Naive B cell (primary cell): ENCODE measurements around the gene ANKRD13D. TPM values are rescaled to one million over a fixed set of nuclear protein-coding genes. Genes with fewer than 3 reads are reported as not detected.

Source experiments
- ATAC-seq, 2 donors: fragments of 150-1000 bp; cut with Tn5 transposase; 2 replicates each; pipeline ENCODE4 v1.10.0; 2021; ENCODE audit warnings: low read depth in 2 of 2, mild to moderate bottlenecking in 2 of 2, moderate library complexity in 2 of 2
- DNase-seq: peaks from one replicate; pipeline ENCODE4 v3.0.0; 2022
- H3K27ac Mint-ChIP-seq, 6 donors: one replicate each; pipeline ENCODE4 v1.8.0; 2020 to 2022; ENCODE audit warnings: mild to moderate bottlenecking in 6 of 6, mixed read lengths in 6 of 6, moderate library complexity in 5 of 6, inconsistent platforms in 2 of 6
- H3K27me3 Mint-ChIP-seq, 3 donors: one replicate each; pipeline ENCODE4 v1.8.0; 2021 to 2022; ENCODE audit warnings: mixed read lengths in 3 of 3, mild to moderate bottlenecking in 1 of 3
- H3K36me3 Mint-ChIP-seq, 2 donors: one replicate each; pipeline ENCODE4 v1.8.0; 2020 to 2022; ENCODE audit warnings: mixed read lengths in 2 of 2, inconsistent platforms in 1 of 2, mild to moderate bottlenecking in 1 of 2
- H3K4me1 Mint-ChIP-seq, 3 donors: one replicate each; pipeline ENCODE4 v1.8.0; 2020 to 2022; ENCODE audit warnings: mixed read lengths in 3 of 3, inconsistent platforms in 1 of 3, mild to moderate bottlenecking in 1 of 3, moderate library complexity in 1 of 3
- H3K4me3 Mint-ChIP-seq, 8 donors: one replicate each; pipeline ENCODE4 v1.8.0; 2020 to 2022; ENCODE audit warnings: mild to moderate bottlenecking in 8 of 8, mixed read lengths in 8 of 8, moderate library complexity in 8 of 8, inconsistent platforms in 2 of 8
- H3K9me3 Mint-ChIP-seq, 7 donors: one replicate each; pipeline ENCODE4 v1.8.0; 2020 to 2022; ENCODE audit warnings: mixed read lengths in 7 of 7, mild to moderate bottlenecking in 5 of 7, inconsistent platforms in 2 of 7, moderate library complexity in 1 of 7
- polyA plus RNA-seq, 6 donors: library from polyadenylated mRNA; unstranded; fragments of 300-500 nt; fragmentation: Illumina TruSeq; gene quantifications; one replicate each; pipeline ENCODE4 v1.2.3, GENCODE V29; 2021; ENCODE audit warnings: low read depth in 6 of 6

The ANKRD13D gene
- polyA plus RNA-seq, 6 donors from 2014 or later: 3.5 to 18.4 (median 8.4) TPM

DNA sequence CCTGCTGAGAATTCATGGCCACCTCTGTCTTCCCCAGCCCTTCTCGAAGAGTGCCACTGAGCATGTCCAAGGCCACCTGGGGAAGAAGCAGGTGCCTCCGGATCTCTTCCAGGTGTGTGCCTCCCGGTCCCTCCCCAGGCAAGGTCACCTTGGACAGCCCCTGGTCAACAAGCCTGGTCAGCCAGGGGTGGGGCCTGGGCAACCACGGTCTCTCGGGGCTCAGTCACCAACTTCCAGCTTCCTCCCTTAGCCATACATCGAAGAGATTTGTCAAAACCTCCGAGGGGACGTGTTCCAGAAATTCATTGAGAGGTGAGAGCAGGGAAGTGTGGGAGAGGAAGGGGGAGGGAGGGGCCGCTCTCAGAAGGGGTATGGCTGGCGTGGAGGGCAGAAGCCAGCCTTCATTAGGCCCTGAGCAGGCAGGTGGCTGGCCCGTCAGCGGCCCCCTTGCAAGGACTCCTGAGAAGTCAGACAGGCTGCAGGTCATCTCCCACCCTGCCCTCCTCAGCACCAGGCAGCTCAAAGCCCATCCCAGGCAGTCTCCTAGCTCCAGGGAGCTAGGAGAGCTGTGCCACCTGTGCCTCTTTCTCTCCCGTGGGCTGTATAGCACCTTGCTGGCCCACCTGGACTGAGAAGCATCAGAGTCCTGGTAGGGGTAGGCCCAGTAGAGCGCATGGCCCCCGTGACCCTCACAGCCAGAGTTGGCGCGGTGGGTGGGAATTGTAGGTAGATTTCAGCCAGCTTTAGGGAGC is 9.3 kb upstream of the ANKRD13D start:
- peak overlapping the region in 5 of 6 donors; percentile 56 to 99 (median 91) for H3K27ac Mint-ChIP-seq
- H3K27me3 Mint-ChIP-seq: no peaks in the 10 kb centered on the region
- H3K4me3 Mint-ChIP-seq: peak overlapping the region in 6 of 8 donors; percentile 3 to 99 (median 44)
- peaks cover 0 to 13% of the 10 kb centered on the region in 2 donors for H3K36me3 Mint-ChIP-seq
- no peak for DNase-seq
- no peaks in the 10 kb centered on the region for H3K9me3 Mint-ChIP-seq
- H3K4me1 Mint-ChIP-seq: peaks cover 34 to 68% (median 53%) of the 10 kb centered on the region in 3 donors
- no peak for ATAC-seq

DNA sequence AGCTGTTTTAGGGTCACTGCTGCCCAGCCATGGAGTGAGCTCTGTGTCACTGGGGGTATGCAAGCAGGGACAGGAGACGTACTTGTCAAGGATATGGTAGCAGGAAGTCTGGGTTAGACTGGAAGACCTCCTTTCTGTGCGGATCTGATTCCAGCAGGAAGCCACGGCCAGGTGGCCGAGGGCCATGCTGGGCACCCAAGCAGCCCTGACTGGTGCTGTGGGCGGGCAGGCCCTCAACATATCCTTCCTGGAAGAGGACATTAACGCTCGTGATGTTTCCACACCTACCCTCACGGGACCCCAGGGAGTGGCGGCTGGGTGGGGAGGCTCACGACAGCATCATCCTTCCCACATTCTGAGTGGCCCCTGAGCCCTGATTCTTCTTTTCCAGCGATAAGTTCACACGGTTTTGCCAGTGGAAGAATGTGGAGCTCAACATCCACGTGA is 8.7 kb upstream of the ANKRD13D start:
- H3K4me3 Mint-ChIP-seq: peak overlapping the region in 2 of 8 donors; percentile 3 to 56

DNA sequence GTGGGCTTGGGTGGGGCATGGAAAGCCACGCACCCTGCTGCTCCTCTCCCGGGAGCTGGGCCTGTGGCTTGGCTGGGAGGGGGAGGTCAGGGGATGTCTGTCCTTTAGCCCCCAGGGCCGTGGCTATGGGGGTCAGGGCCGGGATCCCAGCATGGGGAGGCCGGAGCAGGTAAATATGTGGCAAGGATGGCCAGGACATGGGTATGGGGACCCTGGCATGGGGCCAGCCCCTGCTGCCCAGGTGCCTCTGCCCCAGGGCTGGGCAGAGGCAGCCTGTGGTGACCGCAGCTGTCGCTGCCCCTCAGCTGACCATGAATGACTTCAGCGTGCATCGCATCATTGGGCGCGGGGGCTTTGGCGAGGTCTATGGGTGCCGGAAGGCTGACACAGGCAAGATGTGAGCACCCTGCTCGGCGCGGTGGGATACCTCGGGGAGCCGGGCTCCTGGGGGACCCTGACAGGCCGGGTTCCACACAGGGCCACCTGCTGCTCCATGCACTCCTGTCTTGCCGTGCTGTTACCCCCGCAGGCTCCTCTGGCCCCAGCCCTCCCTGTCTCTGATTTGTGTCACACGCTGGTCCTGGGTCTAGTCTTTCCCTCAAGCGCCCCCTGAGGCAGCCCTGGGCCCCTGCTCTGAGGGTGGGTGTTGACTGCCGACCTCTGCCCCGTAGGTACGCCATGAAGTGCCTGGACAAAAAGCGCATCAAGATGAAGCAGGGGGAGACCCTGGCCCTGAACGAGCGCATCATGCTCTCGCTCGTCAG is 8.1 kb upstream of the ANKRD13D start:
- ATAC-seq (no peak), DNase-seq (no peak)
- Mint-ChIP-seq H3K4me1 (peaks cover 26 to 56% (median 41%) of the 10 kb centered on the region in 3 donors), H3K9me3 (no peaks in the 10 kb centered on the region), H3K27me3 (no peaks in the 10 kb centered on the region), H3K4me3 (no peak overlapping the region), H3K27ac (peak overlapping the region in 4 of 6 donors; percentile 47 to 99 (median 88)), H3K36me3 (peaks cover 0 to 13% of the 10 kb centered on the region in 2 donors)

More for the DNA sequence above, 8.7 kb upstream of the ANKRD13D start:
- H3K27me3 Mint-ChIP-seq: no peaks in the 10 kb centered on the region
- ATAC-seq (no peak), DNase-seq (no peak)
- peaks cover 32 to 62% (median 47%) of the 10 kb centered on the region in 3 donors for H3K4me1 Mint-ChIP-seq
- peaks cover 0 to 13% of the 10 kb centered on the region in 2 donors for H3K36me3 Mint-ChIP-seq
- H3K9me3 Mint-ChIP-seq: no peaks in the 10 kb centered on the region
- H3K27ac Mint-ChIP-seq: peak overlapping the region in 3 of 6 donors; percentile 84 to 99 (median 91)

DNA sequence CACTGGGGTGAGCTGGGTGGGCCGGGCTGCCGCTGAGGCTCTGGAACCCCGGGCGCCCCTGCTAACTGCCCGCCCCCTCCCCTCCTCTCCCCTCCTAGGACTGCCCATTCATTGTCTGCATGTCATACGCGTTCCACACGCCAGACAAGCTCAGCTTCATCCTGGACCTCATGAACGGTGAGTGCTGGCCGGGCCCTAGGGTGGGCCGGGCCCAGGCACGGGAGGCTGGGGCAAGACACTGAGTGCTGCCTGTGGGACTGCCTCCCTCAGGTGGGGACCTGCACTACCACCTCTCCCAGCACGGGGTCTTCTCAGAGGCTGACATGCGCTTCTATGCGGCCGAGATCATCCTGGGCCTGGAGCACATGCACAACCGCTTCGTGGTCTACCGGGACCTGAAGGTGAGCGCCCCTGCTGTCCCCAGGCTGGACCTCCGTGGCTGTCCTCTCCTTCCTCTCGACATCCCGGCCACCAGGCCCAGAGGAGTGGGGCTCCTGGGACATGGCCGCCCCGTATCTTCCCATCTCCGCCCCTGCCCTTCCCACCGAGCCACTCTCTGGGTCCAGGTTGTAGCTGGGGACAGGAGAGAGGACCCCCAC is 7.5 kb upstream of the ANKRD13D start:
- Mint-ChIP-seq H3K4me3 (peak overlapping the region in 3 of 8 donors; percentile 19 to 72 (median 29)), H3K9me3 (no peaks in the 10 kb centered on the region), H3K27ac (peak overlapping the region in 2 of 6 donors; percentile 70 to 78), H3K27me3 (no peaks in the 10 kb centered on the region), H3K4me1 (peaks cover 23 to 54% (median 38%) of the 10 kb centered on the region in 3 donors), H3K36me3 (peaks cover 0 to 13% of the 10 kb centered on the region in 2 donors)
- ATAC-seq (no peak), DNase-seq (no peak)

DNA sequence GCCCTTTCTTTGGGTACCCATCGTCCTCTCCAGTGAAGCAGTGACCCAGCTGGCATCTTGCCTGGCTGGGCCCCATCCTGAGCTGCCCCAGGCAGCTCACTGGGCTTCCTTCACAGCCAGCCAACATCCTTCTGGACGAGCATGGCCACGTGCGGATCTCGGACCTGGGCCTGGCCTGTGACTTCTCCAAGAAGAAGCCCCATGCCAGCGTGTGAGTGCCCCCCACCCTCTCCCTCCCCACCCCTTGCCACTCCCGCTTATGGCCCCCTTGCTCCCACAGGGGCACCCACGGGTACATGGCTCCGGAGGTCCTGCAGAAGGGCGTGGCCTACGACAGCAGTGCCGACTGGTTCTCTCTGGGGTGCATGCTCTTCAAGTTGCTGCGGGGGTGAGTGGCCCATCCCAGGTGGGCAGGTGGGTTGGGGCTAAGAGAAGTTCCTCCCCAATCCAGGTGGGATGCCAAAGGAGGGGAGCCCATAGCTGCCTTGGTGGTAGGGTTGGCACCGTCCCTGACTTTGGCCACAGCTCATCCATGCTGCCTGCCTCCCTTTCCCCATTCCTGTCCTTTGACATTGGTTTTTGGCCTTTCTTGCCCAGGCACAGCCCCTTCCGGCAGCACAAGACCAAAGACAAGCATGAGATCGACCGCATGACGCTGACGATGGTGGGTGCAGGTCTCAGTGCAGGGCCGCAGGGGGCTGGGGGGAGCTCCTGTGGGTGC is 6.8 kb upstream of the ANKRD13D start:
- DNase-seq (no peak), ATAC-seq (no peak)
- H3K4me3 Mint-ChIP-seq: peak overlapping the region in 2 of 8 donors; percentile 25 to 72
- H3K27me3 Mint-ChIP-seq: no peaks in the 10 kb centered on the region
- peak overlapping the region in 2 of 6 donors; percentile 47 to 70 for H3K27ac Mint-ChIP-seq
- H3K36me3 Mint-ChIP-seq: peaks cover 0 to 16% of the 10 kb centered on the region in 2 donors
- peaks cover 27 to 54% (median 38%) of the 10 kb centered on the region in 3 donors for H3K4me1 Mint-ChIP-seq
- no peaks in the 10 kb centered on the region for H3K9me3 Mint-ChIP-seq

DNA sequence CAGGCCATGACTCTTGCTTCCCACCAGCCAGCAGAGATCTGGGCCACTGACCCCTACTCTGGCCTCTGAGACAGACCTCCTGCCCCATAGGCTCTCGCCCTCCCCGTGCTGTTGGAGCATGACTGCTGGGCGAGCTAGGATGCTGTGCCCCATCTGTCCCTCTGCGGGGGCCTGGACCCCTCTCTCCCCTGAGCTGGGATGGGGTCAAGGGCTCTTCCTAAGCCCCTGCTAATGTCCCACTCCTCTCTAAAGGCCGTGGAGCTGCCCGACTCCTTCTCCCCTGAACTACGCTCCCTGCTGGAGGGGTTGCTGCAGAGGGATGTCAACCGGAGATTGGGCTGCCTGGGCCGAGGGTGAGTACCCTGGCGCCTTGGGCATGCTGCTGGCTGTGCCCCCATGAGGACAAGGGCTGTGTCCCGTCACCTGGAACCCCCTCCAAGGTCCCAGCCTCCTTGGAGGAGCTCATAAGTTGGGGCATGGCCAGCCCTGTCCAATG is 6.2 kb upstream of the ANKRD13D start:
- Mint-ChIP-seq H3K9me3 (no peaks in the 10 kb centered on the region), H3K4me1 (peaks cover 28 to 54% (median 38%) of the 10 kb centered on the region in 3 donors), H3K27me3 (no peaks in the 10 kb centered on the region), H3K4me3 (no peak overlapping the region), H3K36me3 (peaks cover 0 to 20% of the 10 kb centered on the region in 2 donors), H3K27ac (peak overlapping the region in 1 of 6 donors; percentile 70)
- DNase-seq (no peak), ATAC-seq (no peak)

DNA sequence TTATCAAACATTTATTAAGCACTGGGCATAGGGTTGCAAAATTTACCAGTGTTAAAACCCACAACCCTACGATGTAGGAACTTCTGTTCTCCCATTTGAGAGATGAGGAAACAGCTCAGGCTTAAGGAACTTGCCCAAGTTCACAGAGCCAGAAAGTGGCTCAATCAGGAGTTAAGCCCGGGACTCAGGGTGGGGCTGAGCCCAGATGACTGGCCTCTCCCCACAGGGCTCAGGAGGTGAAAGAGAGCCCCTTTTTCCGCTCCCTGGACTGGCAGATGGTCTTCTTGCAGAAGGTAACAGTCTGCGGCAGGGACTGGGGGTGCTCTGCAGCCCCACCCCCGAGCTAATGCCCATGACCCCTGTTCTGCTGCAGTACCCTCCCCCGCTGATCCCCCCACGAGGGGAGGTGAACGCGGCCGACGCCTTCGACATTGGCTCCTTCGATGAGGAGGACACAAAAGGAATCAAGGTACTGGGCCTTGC is 5.6 kb upstream of the ANKRD13D start:
- peaks cover 30 to 55% (median 36%) of the 10 kb centered on the region in 3 donors for H3K4me1 Mint-ChIP-seq
- DNase-seq: no peak
- ATAC-seq: no peak
- peak overlapping the region in 2 of 6 donors; percentile 70 to 73 for H3K27ac Mint-ChIP-seq
- H3K36me3 Mint-ChIP-seq: peaks cover 0 to 20% of the 10 kb centered on the region in 2 donors
- no peaks in the 10 kb centered on the region for H3K9me3 Mint-ChIP-seq
- no peaks in the 10 kb centered on the region for H3K27me3 Mint-ChIP-seq
- H3K4me3 Mint-ChIP-seq: peak overlapping the region in 1 of 8 donors; percentile 33

DNA sequence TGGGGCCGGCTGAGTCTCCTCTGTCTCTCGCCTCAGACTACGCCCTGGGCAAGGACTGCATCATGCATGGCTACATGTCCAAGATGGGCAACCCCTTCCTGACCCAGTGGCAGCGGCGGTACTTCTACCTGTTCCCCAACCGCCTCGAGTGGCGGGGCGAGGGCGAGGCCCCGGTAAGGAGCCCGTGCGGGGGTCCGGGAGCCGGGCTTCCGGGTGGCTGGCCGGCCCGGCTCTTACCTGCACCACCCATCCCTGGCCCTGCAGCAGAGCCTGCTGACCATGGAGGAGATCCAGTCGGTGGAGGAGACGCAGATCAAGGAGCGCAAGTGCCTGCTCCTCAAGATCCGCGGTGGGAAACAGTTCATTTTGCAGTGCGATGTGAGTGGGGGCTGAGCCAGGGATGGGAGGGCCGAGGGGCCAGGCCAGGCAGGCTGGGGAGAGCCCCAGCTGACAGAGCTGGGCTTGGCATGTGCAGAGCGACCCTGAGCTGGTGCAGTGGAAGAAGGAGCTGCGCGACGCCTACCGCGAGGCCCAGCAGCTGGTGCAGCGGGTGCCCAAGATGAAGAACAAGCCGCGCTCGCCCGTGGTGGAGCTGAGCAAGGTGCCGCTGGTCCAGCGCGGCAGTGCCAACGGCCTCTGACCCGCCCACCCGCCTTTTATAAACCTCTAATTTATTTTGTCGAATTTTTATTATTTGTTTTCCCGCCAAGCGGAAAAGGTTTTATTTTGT is 4.1 kb upstream of the ANKRD13D start:
- Mint-ChIP-seq H3K9me3 (no peaks in the 10 kb centered on the region), H3K27ac (peak overlapping the region in 3 of 6 donors; percentile 43 to 86 (median 86)), H3K4me3 (peak overlapping the region in 2 of 8 donors; percentile 6 to 47), H3K27me3 (no peaks in the 10 kb centered on the region), H3K4me1 (peaks cover 31 to 44% (median 31%) of the 10 kb centered on the region in 3 donors), H3K36me3 (peaks cover 0 to 10% of the 10 kb centered on the region in 2 donors)
- ATAC-seq (no peak), DNase-seq (no peak)

DNA sequence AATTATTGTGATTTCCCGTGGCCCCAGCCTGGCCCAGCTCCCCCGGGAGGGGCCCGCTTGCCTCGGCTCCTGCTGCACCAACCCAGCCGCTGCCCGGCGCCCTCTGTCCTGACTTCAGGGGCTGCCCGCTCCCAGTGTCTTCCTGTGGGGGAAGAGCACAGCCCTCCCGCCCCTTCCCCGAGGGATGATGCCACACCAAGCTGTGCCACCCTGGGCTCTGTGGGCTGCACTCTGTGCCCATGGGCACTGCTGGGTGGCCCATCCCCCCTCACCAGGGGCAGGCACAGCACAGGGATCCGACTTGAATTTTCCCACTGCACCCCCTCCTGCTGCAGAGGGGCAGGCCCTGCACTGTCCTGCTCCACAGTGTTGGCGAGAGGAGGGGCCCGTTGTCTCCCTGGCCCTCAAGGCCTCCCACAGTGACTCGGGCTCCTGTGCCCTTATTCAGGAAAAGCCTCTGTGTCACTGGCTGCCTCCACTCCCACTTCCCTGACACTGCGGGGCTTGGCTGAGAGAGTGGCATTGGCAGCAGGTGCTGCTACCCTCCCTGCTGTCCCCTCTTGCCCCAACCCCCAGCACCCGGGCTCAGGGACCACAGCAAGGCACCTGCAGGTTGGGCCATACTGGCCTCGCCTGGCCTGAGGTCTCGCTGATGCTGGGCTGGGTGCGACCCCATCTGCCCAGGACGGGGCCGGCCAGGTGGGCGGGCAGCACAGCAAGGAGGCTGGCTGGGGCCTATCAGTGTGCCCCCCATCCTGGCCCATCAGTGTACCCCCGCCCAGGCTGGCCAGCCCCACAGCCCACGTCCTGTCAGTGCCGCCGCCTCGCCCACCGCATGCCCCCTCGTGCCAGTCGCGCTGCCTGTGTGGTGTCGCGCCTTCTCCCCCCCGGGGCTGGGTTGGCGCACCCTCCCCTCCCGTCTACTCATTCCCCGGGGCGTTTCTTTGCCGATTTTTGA is 3.3 kb upstream of the ANKRD13D start:
- peak overlapping the region in 3 of 8 donors; percentile 54 to 79 (median 79) for H3K4me3 Mint-ChIP-seq
- peak overlapping the region in 5 of 6 donors; percentile 36 to 99 (median 98) for H3K27ac Mint-ChIP-seq
- ATAC-seq (no peak), DNase-seq (no peak)
- peaks cover 0 to 8% of the 10 kb centered on the region in 2 donors for H3K36me3 Mint-ChIP-seq
- H3K4me1 Mint-ChIP-seq: peaks cover 29 to 44% (median 33%) of the 10 kb centered on the region in 3 donors
- no peaks in the 10 kb centered on the region for H3K9me3 Mint-ChIP-seq
- no peaks in the 10 kb centered on the region for H3K27me3 Mint-ChIP-seq

DNA sequence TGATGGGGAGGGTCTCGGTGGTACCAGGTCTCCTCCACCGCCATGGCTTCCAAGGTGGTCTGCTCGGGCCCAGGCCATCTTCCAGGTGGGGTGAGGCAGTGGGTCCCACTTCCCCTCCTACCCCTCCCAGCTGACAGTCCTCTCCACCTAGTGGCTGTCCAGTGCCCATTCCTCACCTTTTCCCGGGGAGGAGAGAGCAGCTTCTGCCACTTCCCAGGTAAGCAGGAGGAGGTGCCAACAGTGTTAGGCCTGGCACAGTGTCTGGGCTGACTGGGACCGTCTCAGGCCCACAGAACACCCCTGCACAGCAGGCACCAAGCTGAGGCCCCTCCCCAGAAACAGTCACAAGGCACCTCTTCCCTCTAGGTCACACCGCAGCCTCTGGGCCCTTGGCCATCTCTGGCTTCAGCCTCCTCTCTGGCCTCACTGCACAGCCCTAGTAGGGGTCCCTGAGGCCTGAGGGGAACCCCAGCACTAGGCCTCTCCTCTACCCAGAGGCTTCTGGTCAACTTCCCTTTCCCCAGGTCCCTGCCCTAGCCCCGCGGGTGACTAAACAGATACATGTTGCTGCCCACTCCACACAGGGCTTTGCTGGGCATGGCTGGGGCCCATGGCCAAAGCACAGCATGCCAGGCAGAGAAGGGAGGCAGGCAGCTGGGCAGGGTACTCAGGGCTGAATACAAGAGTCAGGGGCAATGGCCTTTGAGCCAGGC is 2.3 kb upstream of the ANKRD13D start:
- no peaks in the 10 kb centered on the region for H3K9me3 Mint-ChIP-seq
- peak overlapping the region; percentile 97 to 99 (median 98) for H3K27ac Mint-ChIP-seq
- no peak for DNase-seq
- peaks cover 0 to 8% of the 10 kb centered on the region in 2 donors for H3K36me3 Mint-ChIP-seq
- no peaks in the 10 kb centered on the region for H3K27me3 Mint-ChIP-seq
- H3K4me1 Mint-ChIP-seq: peaks cover 29 to 47% (median 35%) of the 10 kb centered on the region in 3 donors
- ATAC-seq: no peak
- H3K4me3 Mint-ChIP-seq: peak overlapping the region; percentile 79 to 92 (median 84)
